Cardiac fibroblast (primary cell): ENCODE data around the gene TOP3B.

ENCODE experiments used
- DNase-seq, 2 donors: peaks; one replicate each; pipeline versions ENCODE4 v3.0.0 to v3.0.0-alpha.2; 2010; ENCODE audit warnings: low read depth in 2 of 2
- H3K4me3 ChIP-seq, 2 donors: replicated peaks in 1 of 2; 1 replicate in 1 of 2; 2 replicates in 1 of 2; pipeline ENCODE4 v1.5.1; 2011; ENCODE audit warnings: low read depth in 2 of 2, low read length in 2 of 2, mild to moderate bottlenecking in 2 of 2, moderate library complexity in 1 of 2
- CTCF ChIP-seq: IDR thresholded peaks from one replicate; pipeline ENCODE4 v1.5.1; 2011; ENCODE audit warnings: low read depth, mild to moderate bottlenecking, low read length, inconsistent platforms

Gene TOP3B

GRCh38 chr22:21991774-21992173 is 9.2 kb upstream of the TOP3B start:
- no peak for TF ChIP-seq CTCF
- no peak for DNase-seq
- H3K4me3 ChIP-seq = no peak overlapping the region

- no peak overlapping the region for H3K4me3 ChIP-seq
- no peak for DNase-seq
- no peak for TF ChIP-seq CTCF
Observed at GRCh38 chr22:21991304-21991596, 8.7 kb upstream of the TOP3B start.

GRCh38 chr22:21990445-21991303 is 8.1 kb upstream of the TOP3B start:
- no peak for DNase-seq
- no peak for TF ChIP-seq CTCF
- no peak overlapping the region for H3K4me3 ChIP-seq

GRCh38 chr22:21989049-21989448 is 6.5 kb upstream of the TOP3B start:
- no peak for TF ChIP-seq CTCF
- no peak overlapping the region for H3K4me3 ChIP-seq
- no peak for DNase-seq

GRCh38 chr22:21985214-21985613 is 2.6 kb upstream of the TOP3B start:
- no peak for DNase-seq
- H3K4me3 ChIP-seq = no peak overlapping the region

GRCh38 chr22:21984793-21985192 is 2.2 kb upstream of the TOP3B start:
- H3K4me3 ChIP-seq = no peak overlapping the region
- DNase-seq = peak; percentile 34 to 57
- peak; percentile 71 for TF ChIP-seq CTCF

More at GRCh38 chr22:21985214-21985613, 2.6 kb upstream of the TOP3B start:
- TF ChIP-seq CTCF = no peak

GRCh38 chr22:21981874-21982273 is 713 bp downstream of the TOP3B start:
- peak overlapping the region; percentile 97 to 98 for H3K4me3 ChIP-seq
- no peak for TF ChIP-seq CTCF
- DNase-seq = no peak
